Measurements from ENCODE around the gene HMBS.

The HMBS gene

GRCh38 chr11:119067371-119068222 is 17.1 kb upstream of the HMBS start, which contains the start of gene VPS11:
Gene VPS11, plus strand, starts transcription at chr11:119067818. Its CDS starts 6 bp downstream, at chr11:119067824.
- peak; percentile 98 for DNase-seq (ENCODE audit: low spot score)

GRCh38 chr11:119077839-119078238 is 6.8 kb upstream of the HMBS start:
- no peak for DNase-seq (ENCODE audit: low spot score)

- no peak for DNase-seq (ENCODE audit: low spot score)
Observed at GRCh38 chr11:119078675-119079420, 5.8 kb upstream of the HMBS start.

- no peak for DNase-seq (ENCODE audit: low spot score)
Observed at GRCh38 chr11:119081682-119082260, 2.9 kb upstream of the HMBS start.

GRCh38 chr11:119085437-119085847 is 761 bp downstream of the HMBS start:
- peak; percentile 20 for DNase-seq (ENCODE audit: low spot score)

GRCh38 chr11:119087123-119087522 is 2.4 kb downstream of the HMBS start:
- no peak for DNase-seq (ENCODE audit: low spot score)

GRCh38 chr11:119087747-119088241 is 3.1 kb downstream of the HMBS start:
- DNase-seq (ENCODE audit: low spot score): no peak

- no peak for DNase-seq (ENCODE audit: low spot score)
Observed at GRCh38 chr11:119088406-119088805, 3.7 kb downstream of the HMBS start.

- no peak for DNase-seq (ENCODE audit: low spot score)
Observed at GRCh38 chr11:119089319-119089718, 4.6 kb downstream of the HMBS start.

- no peak for DNase-seq (ENCODE audit: low spot score)
Observed at GRCh38 chr11:119091178-119091577, 6.5 kb downstream of the HMBS start.

GRCh38 chr11:119091966-119092879 is 7.5 kb downstream of the HMBS start:
- no peak for DNase-seq (ENCODE audit: low spot score)

GRCh38 chr11:119092880-119093842 is 8.5 kb downstream of the HMBS start:
- DNase-seq (ENCODE audit: low spot score): no peak

GRCh38 chr11:119093942-119094815 is 9.5 kb downstream of the HMBS start:
- peak; percentile 33 for DNase-seq (ENCODE audit: low spot score)

GRCh38 chr11:119094816-119095065 is 10.1 kb downstream of the HMBS start:
- DNase-seq (ENCODE audit: low spot score): peak; percentile 78

GRCh38 chr11:119095066-119095880 is 10.6 kb downstream of the HMBS start:
- DNase-seq (ENCODE audit: low spot score): peak; percentile 98

- no peak for DNase-seq (ENCODE audit: low spot score)
Observed at GRCh38 chr11:119099711-119100110, 15.0 kb downstream of the HMBS start.

- peak; percentile 40 for DNase-seq (ENCODE audit: low spot score)
Observed at GRCh38 chr11:119100246-119100970, 15.7 kb downstream of the HMBS start.
